ENCODE data around the gene PGAP6. TPM values are rescaled to one million over a fixed set of nuclear protein-coding genes. Genes with fewer than 3 reads are reported as not detected.

The PGAP6 gene
- total and polyA plus RNA-seq, 9 of the 15 experiments (the other 6 are each of a cell fraction or from before 2014, with no cell fraction given) = 0.45 to 50.2 (median 39.3) TPM

- Histone ChIP-seq H3K4me3 (no peak overlapping the region), H3K27me3 (ENCODE audit: control insufficient read depth in 2 of 2, insufficient read depth in 2 of 2, low read length in 2 of 2) (no peaks in the 10 kb centered on the region), H3K27ac (ENCODE audit: extremely low read depth, low read depth, low read length) (peak overlapping the region; percentile 66; the same call in 1 of the 3 replicates), H3K79me2 (ENCODE audit: control insufficient read depth, insufficient read depth, low read length) (peaks cover 96% of the 10 kb centered on the region), H3K4me1 (replicated peaks in 1 of 2; ENCODE audit: control insufficient read depth in 2 of 2, insufficient read depth in 2 of 2, low read length in 2 of 2) (peaks cover 33 to 50% of the 10 kb centered on the region in 2 experiments), H3K4me2 (ENCODE audit: insufficient read depth, low read length) (peak overlapping the region; percentile 25; the same call in 1 of the 2 replicates), H4K20me1 (replicated peaks; ENCODE audit: control insufficient read depth, insufficient read depth, low read length) (peaks cover 22% of the 10 kb centered on the region), H2AFZ (ENCODE audit: low read depth, low read length) (no peak overlapping the region), H3K36me3 (ENCODE audit: control insufficient read depth, insufficient read depth, low read length) (peaks cover 34% of the 10 kb centered on the region), H3K9me3 (replicated peaks; ENCODE audit: control insufficient read depth, insufficient read depth, low read depth, low read length) (0 out of 2 replicates have a peak, but pooled peaks cover 1% of the 10 kb centered on the region), H3K9ac (ENCODE audit: insufficient read depth in 1 of 2, low read depth in 2 of 2, low read length in 2 of 2) (peak overlapping the region in 1 of 2 experiments; percentile 85; a peak in 1 of 4 replicates), H3K9me1 (ENCODE audit: control insufficient read depth, insufficient read depth, low read length) (peaks cover 5% of the 10 kb centered on the region)
- TF ChIP-seq ZBTB7A (IDR thresholded peaks at IDR 0.05; ENCODE audit: borderline replicate concordance, control insufficient read depth, low read depth, low read length) (peak; percentile 64; the same call in 1 of the 2 replicates), HDAC2 (IDR thresholded peaks at IDR 0.05) (no peak)
- in situ Hi-C loops (cut with MboI) = no loop called here
- ChIA-PET CTCF (ENCODE audit: low intra/inter-chr PET ratio) (no interaction called here), POLR2A (interaction anchor here (1.2 kb wide), 2 partner anchors 10 to 15 kb away, joined by 3 to 4 read pairs; no protein-coding TSS in a partner anchor)
- FAIRE-seq = peak; percentile 35
- intact Hi-C loops (cut with micrococcal nuclease) = no loop called here
- no peak for DNase-seq (ENCODE audit: extremely low read depth in 1 of 4, low spot score in 3 of 4)
- BruUV-seq (replicated peaks) = no TSS peak
- WGBS (ENCODE audit: insufficient coverage, low coverage, missing lambda C conversion rate) = 25% methylated on average over 5 of the region's 5 CpGs
- peak; percentile 59 for ATAC-seq
These were observed 42.1 kb downstream of the PGAP6 start for GRCh38 chr16:339680-340079.

GRCh38 chr16:337975-338575 lies 43.7 kb downstream of the PGAP6 start:
- H3K9me1 ChIP-seq (ENCODE audit: control insufficient read depth, insufficient read depth, low read length) = peaks cover 5% of the 10 kb centered on the region
- H2AFZ ChIP-seq (ENCODE audit: low read depth, low read length) = no peak overlapping the region
- WGBS (ENCODE audit: insufficient coverage, low coverage, missing lambda C conversion rate) = 78% methylated on average over 18 of the region's 21 CpGs
- no peak overlapping the region for H3K4me3 ChIP-seq
- peaks cover 35% of the 10 kb centered on the region for H4K20me1 ChIP-seq (replicated peaks; ENCODE audit: control insufficient read depth, insufficient read depth, low read length)
- H3K36me3 ChIP-seq (ENCODE audit: control insufficient read depth, insufficient read depth, low read length) = peaks cover 19% of the 10 kb centered on the region; the same call in 2 of the 3 replicates
- FAIRE-seq (no peak), ATAC-seq (no peak), DNase-seq (ENCODE audit: extremely low read depth in 1 of 4, low spot score in 3 of 4) (no peak)
- H3K4me2 ChIP-seq (ENCODE audit: insufficient read depth, low read length) = no peak overlapping the region
- ChIA-PET CTCF (ENCODE audit: low intra/inter-chr PET ratio) (no interaction called here), POLR2A (interaction anchor here (0.5 to 3.0 kb wide), 8 partner anchors 8 to 103 kb away, joined by 3 to 22 read pairs (median 4); no protein-coding TSS in a partner anchor)
- intact Hi-C loops (cut with micrococcal nuclease) = no loop called here
- H3K27ac ChIP-seq (ENCODE audit: extremely low read depth, low read depth, low read length) = peak overlapping the region; percentile 3; the same call in 2 of the 3 replicates
- no peaks in the 10 kb centered on the region for H3K27me3 ChIP-seq (ENCODE audit: control insufficient read depth in 2 of 2, insufficient read depth in 2 of 2, low read length in 2 of 2)
- in situ Hi-C loops (cut with MboI) = no loop called here
- H3K9me3 ChIP-seq (replicated peaks; ENCODE audit: control insufficient read depth, insufficient read depth, low read depth, low read length) = 0 out of 2 replicates have a peak, but pooled peaks cover 1% of the 10 kb centered on the region
- peak overlapping the region in 1 of 2 experiments; percentile 79; a peak in 2 of 4 replicates for H3K9ac ChIP-seq (ENCODE audit: insufficient read depth in 1 of 2, low read depth in 2 of 2, low read length in 2 of 2)
- peaks cover 36 to 52% of the 10 kb centered on the region in 2 experiments for H3K4me1 ChIP-seq (replicated peaks in 1 of 2; ENCODE audit: control insufficient read depth in 2 of 2, insufficient read depth in 2 of 2, low read length in 2 of 2)
- no TSS peak for BruUV-seq (replicated peaks)
- H3K79me2 ChIP-seq (ENCODE audit: control insufficient read depth, insufficient read depth, low read length) = peaks cover 97% of the 10 kb centered on the region
- TF ChIP-seq RBM17 (IDR thresholded peaks at IDR 0.05; ENCODE audit: borderline replicate concordance, low read depth, low read length) (no peak), ZNF324 (CRISPR knock-in tag; IDR thresholded peaks at IDR 0.05) (no peak), ARID3A (IDR thresholded peaks at IDR 0.05; ENCODE audit: borderline replicate concordance, low read depth, low read length) (no peak), TEAD4 (IDR thresholded peaks at IDR 0.05; ENCODE audit: low read length) (no peak), TEAD4 (CRISPR knock-in tag; IDR thresholded peaks at IDR 0.05; ENCODE audit: borderline replicate concordance) (no peak), RFX1 (IDR thresholded peaks at IDR 0.05) (no peak), THRB (CRISPR knock-in tag; conservative IDR thresholded peaks at IDR 0.05) (no peak), NFE2L1 (tag; IDR thresholded peaks at IDR 0.05; ENCODE audit: borderline replicate concordance, low read depth) (no peak)

All from K562 (cell line).